ENCODE measurements around the gene SFT2D1.

The SFT2D1 gene

DNA sequence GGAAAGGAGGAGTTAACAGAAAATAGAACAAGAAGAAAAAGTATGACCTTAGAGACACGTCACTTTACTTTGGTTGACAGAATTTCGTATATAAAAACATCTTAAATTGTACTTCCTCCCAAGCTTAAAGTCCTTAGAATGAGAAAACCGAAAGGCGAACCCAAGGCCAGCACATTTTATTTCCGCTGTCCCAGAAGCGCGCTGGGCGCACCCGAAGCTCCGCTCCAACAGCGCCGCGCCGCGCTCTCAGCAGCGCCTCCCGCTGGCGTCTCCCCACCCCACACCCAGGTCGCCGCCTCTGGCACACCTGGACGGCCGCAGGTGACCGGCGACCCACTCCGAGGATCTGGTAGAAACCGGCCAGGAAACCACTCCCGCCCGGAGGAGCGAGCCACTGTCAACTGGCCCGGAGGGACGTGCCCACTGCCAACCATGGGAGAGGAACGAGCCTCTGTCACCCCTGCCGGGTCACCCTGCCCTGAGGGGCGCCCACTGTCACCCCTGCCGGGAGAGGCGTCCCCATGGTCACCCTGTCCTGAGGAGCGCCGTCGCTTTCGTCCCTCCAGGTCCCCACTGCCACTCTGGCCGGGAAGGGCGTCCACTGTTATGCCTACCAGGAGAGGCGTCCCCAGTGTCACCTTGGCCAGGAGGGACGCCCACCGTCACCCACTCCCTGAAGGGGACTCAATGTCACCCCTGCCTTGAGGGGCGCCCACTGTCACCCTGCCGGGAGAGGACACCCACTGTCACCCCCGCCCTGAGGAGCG, 39.6 kb upstream of the SFT2D1 start:
- DNase-seq (ENCODE audit: low spot score) (no peak), ATAC-seq (ENCODE audit: low read depth) (peak; percentile 49)
- H3K36me3 ChIP-seq (ENCODE audit: low read depth) = no peaks in the 10 kb centered on the region
- H3K4me3 ChIP-seq (ENCODE audit: severe bottlenecking) = peak overlapping the region; percentile 91
- no peaks in the 10 kb centered on the region for H3K27me3 ChIP-seq (ENCODE audit: insufficient read depth, poor library complexity, severe bottlenecking)
- no peaks in the 10 kb centered on the region for H3K4me1 ChIP-seq (ENCODE audit: insufficient read depth, poor library complexity, severe bottlenecking)
- H3K9me3 ChIP-seq (ENCODE audit: severe bottlenecking) = no peaks in the 10 kb centered on the region
- H3K27ac ChIP-seq (ENCODE audit: poor library complexity, severe bottlenecking) = peak overlapping the region; percentile 68
- TF ChIP-seq, protein P1, sequence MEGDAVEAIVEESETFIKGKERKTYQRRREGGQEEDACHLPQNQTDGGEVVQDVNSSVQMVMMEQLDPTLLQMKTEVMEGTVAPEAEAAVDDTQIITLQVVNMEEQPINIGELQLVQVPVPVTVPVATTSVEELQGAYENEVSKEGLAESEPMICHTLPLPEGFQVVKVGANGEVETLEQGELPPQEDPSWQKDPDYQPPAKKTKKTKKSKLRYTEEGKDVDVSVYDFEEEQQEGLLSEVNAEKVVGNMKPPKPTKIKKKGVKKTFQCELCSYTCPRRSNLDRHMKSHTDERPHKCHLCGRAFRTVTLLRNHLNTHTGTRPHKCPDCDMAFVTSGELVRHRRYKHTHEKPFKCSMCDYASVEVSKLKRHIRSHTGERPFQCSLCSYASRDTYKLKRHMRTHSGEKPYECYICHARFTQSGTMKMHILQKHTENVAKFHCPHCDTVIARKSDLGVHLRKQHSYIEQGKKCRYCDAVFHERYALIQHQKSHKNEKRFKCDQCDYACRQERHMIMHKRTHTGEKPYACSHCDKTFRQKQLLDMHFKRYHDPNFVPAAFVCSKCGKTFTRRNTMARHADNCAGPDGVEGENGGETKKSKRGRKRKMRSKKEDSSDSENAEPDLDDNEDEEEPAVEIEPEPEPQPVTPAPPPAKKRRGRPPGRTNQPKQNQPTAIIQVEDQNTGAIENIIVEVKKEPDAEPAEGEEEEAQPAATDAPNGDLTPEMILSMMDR (IDR thresholded peaks at IDR 0.05; ENCODE audit: poor library complexity, severe bottlenecking) = peak; percentile 93

DNA sequence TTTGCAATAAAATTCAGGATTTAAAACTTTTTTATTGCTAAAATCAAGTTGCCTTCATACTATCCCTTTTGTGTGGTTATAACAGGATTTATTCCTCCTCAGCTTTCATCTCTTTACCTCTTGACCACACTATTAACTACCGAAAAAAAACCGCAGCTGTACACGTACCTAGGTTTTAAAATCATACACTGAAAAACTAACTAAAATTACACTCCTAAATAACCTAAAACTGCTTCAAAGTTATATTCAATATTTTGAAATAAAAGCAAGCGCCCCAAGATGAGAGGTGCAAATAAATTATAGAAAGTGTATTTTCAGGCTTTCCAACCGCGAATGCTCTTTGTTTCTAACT, 39.0 kb upstream of the SFT2D1 start:
- H3K4me3 ChIP-seq (ENCODE audit: severe bottlenecking) = peak overlapping the region; percentile 91
- no peaks in the 10 kb centered on the region for H3K9me3 ChIP-seq (ENCODE audit: severe bottlenecking)
- no peaks in the 10 kb centered on the region for H3K27me3 ChIP-seq (ENCODE audit: insufficient read depth, poor library complexity, severe bottlenecking)
- no peak overlapping the region for H3K27ac ChIP-seq (ENCODE audit: poor library complexity, severe bottlenecking)
- DNase-seq (ENCODE audit: low spot score) = no peak
- ATAC-seq (ENCODE audit: low read depth) = no peak
- TF ChIP-seq, protein P1 (IDR thresholded peaks at IDR 0.05; ENCODE audit: poor library complexity, severe bottlenecking) = no peak
- H3K4me1 ChIP-seq (ENCODE audit: insufficient read depth, poor library complexity, severe bottlenecking) = no peaks in the 10 kb centered on the region
- H3K36me3 ChIP-seq (ENCODE audit: low read depth) = no peaks in the 10 kb centered on the region

DNA sequence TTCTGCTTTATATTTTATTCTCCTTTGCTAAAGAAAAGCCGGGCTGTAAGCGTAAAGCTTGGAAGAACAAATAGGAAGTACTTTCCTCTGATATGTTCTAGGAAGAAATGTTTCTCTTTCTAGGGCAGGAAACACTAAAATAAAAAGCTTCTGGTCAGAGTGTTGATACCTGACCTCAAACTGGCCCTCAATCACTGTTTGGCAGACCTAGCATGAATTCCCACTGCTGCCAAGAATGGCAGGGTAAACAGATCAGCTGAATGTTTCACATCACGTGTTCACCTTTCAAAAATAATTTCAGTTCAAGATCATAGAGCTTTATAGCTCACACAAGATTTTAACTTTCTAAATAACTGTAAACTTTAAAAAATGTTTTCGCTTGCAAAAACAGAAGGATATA, 37.5 kb upstream of the SFT2D1 start:
- Histone ChIP-seq H3K4me3 (ENCODE audit: severe bottlenecking) (no peak overlapping the region), H3K27me3 (ENCODE audit: insufficient read depth, poor library complexity, severe bottlenecking) (no peaks in the 10 kb centered on the region), H3K27ac (ENCODE audit: poor library complexity, severe bottlenecking) (no peak overlapping the region), H3K9me3 (ENCODE audit: severe bottlenecking) (no peaks in the 10 kb centered on the region), H3K4me1 (ENCODE audit: insufficient read depth, poor library complexity, severe bottlenecking) (no peaks in the 10 kb centered on the region), H3K36me3 (ENCODE audit: low read depth) (no peaks in the 10 kb centered on the region)
- DNase-seq (ENCODE audit: low spot score) (no peak), ATAC-seq (ENCODE audit: low read depth) (no peak)
- TF ChIP-seq, protein P1 (IDR thresholded peaks at IDR 0.05; ENCODE audit: poor library complexity, severe bottlenecking) = no peak

DNA sequence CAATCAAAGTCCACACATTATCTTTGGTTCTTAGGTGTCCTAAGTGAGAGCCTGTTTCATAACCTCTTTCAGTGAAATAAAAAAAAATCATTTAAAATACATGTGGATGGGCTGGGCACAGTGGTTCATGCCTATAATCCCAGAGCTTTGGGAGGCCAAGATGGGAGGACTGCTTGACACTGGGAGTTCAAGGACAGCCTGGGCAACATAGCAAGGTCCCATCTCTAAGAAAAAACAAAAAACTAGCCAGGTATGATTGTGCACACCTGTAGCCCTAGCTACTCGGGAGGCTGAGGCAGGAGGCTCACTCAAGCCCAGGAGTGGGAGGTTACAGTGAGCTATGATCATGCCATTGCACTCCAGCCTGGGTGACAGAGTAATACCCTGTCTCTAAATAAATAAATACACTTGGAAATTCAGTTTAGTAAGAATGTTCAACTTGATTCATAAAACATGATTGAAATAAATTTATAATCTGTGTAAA, 36.8 kb upstream of the SFT2D1 start:
- Histone ChIP-seq H3K9me3 (ENCODE audit: severe bottlenecking) (no peaks in the 10 kb centered on the region), H3K36me3 (ENCODE audit: low read depth) (no peaks in the 10 kb centered on the region), H3K4me3 (ENCODE audit: severe bottlenecking) (no peak overlapping the region), H3K4me1 (ENCODE audit: insufficient read depth, poor library complexity, severe bottlenecking) (no peaks in the 10 kb centered on the region), H3K27ac (ENCODE audit: poor library complexity, severe bottlenecking) (no peak overlapping the region), H3K27me3 (ENCODE audit: insufficient read depth, poor library complexity, severe bottlenecking) (no peaks in the 10 kb centered on the region)
- ATAC-seq (ENCODE audit: low read depth) = no peak
- TF ChIP-seq, protein P1 (IDR thresholded peaks at IDR 0.05; ENCODE audit: poor library complexity, severe bottlenecking) = no peak
- DNase-seq (ENCODE audit: low spot score) = no peak

DNA sequence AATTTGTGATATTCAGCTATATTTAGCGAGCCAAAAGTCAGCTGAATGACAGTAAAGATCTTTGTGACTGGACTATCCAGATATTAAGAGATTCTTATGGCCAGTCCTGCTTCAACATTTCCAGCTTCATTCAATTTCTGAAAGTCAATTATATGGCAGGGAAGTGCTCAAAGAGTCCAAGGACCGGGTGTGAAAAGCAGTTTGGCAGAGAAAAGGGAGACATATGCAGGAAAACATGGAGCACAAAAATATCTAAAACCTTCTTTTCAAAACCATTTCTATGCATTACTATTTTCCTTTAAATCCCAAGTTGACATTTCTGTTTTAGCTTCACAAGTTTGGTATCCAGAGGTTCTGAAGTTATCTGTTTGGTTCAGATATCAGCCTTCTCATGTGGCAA, 35.4 kb upstream of the SFT2D1 start:
- H3K4me1 ChIP-seq (ENCODE audit: insufficient read depth, poor library complexity, severe bottlenecking) = no peaks in the 10 kb centered on the region
- DNase-seq (ENCODE audit: low spot score) (no peak), ATAC-seq (ENCODE audit: low read depth) (no peak)
- TF ChIP-seq, protein P1 (IDR thresholded peaks at IDR 0.05; ENCODE audit: poor library complexity, severe bottlenecking) = no peak
- no peaks in the 10 kb centered on the region for H3K36me3 ChIP-seq (ENCODE audit: low read depth)
- H3K4me3 ChIP-seq (ENCODE audit: severe bottlenecking) = no peak overlapping the region
- H3K9me3 ChIP-seq (ENCODE audit: severe bottlenecking) = no peaks in the 10 kb centered on the region
- H3K27me3 ChIP-seq (ENCODE audit: insufficient read depth, poor library complexity, severe bottlenecking) = no peaks in the 10 kb centered on the region
- no peak overlapping the region for H3K27ac ChIP-seq (ENCODE audit: poor library complexity, severe bottlenecking)

Measured in RWPE2 (cell line).